H9 (cell line): ENCODE results near the gene ZBTB8OS. TPM values are rescaled to one million over a fixed set of nuclear protein-coding genes. Genes with fewer than 3 reads are reported as not detected.

ENCODE experiments used
- DNase-seq: peaks from one replicate; pipeline ENCODE4 v3.0.0-alpha.2; 2017
- H2AFZ ChIP-seq: one replicate; pipeline ENCODE4 v1.6.1; 2013; ENCODE audit warnings: mild to moderate bottlenecking, low read length, control low read depth, moderate library complexity
- H2AK5ac ChIP-seq: 2 replicates; pipeline ENCODE4 v1.6.1; 2013; ENCODE audit warnings: low read length, control low read depth, mixed read lengths; ENCODE audit not compliant: insufficient read length
- H2BK120ac ChIP-seq: one replicate; pipeline ENCODE4 v1.6.1; 2013; ENCODE audit warnings: low read depth, mild to moderate bottlenecking, low read length, control low read depth, inconsistent platforms; ENCODE audit not compliant: poor library complexity, severe bottlenecking
- H2BK12ac ChIP-seq: 2 replicates; pipeline ENCODE4 v1.6.1; 2013; ENCODE audit warnings: low read length, control low read depth, mixed read lengths, low read depth; ENCODE audit not compliant: insufficient read length
- H2BK15ac ChIP-seq: 2 replicates; pipeline ENCODE4 v1.6.1; 2013; ENCODE audit warnings: low read depth, low read length, control low read depth
- H2BK20ac ChIP-seq: one replicate; pipeline ENCODE4 v1.6.1; 2013; ENCODE audit warnings: low read depth, mild to moderate bottlenecking, low read length, control low read depth, inconsistent platforms; ENCODE audit not compliant: poor library complexity, severe bottlenecking
- H2BK5ac ChIP-seq: 2 replicates; pipeline ENCODE4 v1.6.1; 2013; ENCODE audit warnings: low read length, control low read depth, mixed read lengths; ENCODE audit not compliant: insufficient read length
- H3K14ac ChIP-seq: 2 replicates; pipeline ENCODE4 v1.6.1; 2013; ENCODE audit warnings: low read length, control low read depth; ENCODE audit not compliant: insufficient read depth
- H3K18ac ChIP-seq: 2 replicates; pipeline ENCODE4 v1.6.1; 2013; ENCODE audit warnings: low read depth, mild to moderate bottlenecking, mixed read lengths, low read length, control low read depth; ENCODE audit not compliant: insufficient read length
- H3K23ac ChIP-seq: 2 replicates; pipeline ENCODE4 v1.6.1; 2013; ENCODE audit warnings: low read length, control low read depth, mixed read lengths, low read depth; ENCODE audit not compliant: insufficient read length
- H3K23me2 ChIP-seq: 2 replicates; pipeline ENCODE4 v1.6.1; 2013; ENCODE audit warnings: low read depth, mild to moderate bottlenecking, mixed read lengths, low read length, control low read depth; ENCODE audit not compliant: insufficient read length, poor library complexity, severe bottlenecking
- H3K27ac ChIP-seq: 2 replicates; pipeline ENCODE4 v1.5.1; 2013; ENCODE audit warnings: low read length, control low read depth, mixed read lengths, low read depth; ENCODE audit not compliant: insufficient read length
- H3K27me3 ChIP-seq: 2 replicates; pipeline ENCODE4 v1.6.1; 2013; ENCODE audit warnings: low read length, control low read depth, inconsistent platforms; ENCODE audit not compliant: insufficient read depth
- H3K4ac ChIP-seq: 2 replicates; pipeline ENCODE4 v1.6.1; 2013; ENCODE audit warnings: low read depth, mild to moderate bottlenecking, control low read depth, inconsistent platforms, low read length, moderate library complexity
- H3K4me1 ChIP-seq: 2 replicates; pipeline ENCODE4 v1.6.1; 2013; ENCODE audit warnings: low read length, control low read depth, inconsistent platforms; ENCODE audit not compliant: insufficient read depth
- H3K4me2 ChIP-seq: 2 replicates; pipeline ENCODE4 v1.6.1; 2013; ENCODE audit warnings: low read length, control low read depth, mixed read lengths; ENCODE audit not compliant: insufficient read length, insufficient read depth
- H3K56ac ChIP-seq: 2 replicates; pipeline ENCODE4 v1.6.1; 2013; ENCODE audit warnings: low read depth, mild to moderate bottlenecking, mixed read lengths, low read length, control low read depth; ENCODE audit not compliant: insufficient read length
- H3K79me1 ChIP-seq: 2 replicates; pipeline ENCODE4 v1.6.1; 2013; ENCODE audit warnings: low read depth, mild to moderate bottlenecking, moderate library complexity, low read length, control low read depth, inconsistent platforms; ENCODE audit not compliant: insufficient read depth, poor library complexity, severe bottlenecking
- H3K79me2 ChIP-seq: 2 replicates; pipeline ENCODE4 v1.6.1; 2013; ENCODE audit warnings: low read length, control low read depth, inconsistent platforms; ENCODE audit not compliant: insufficient read depth
- H3K9ac ChIP-seq: 2 replicates; pipeline ENCODE4 v1.6.1; 2013; ENCODE audit warnings: low read length, control low read depth, mixed read lengths; ENCODE audit not compliant: insufficient read length; ENCODE audit errors: extremely low read depth
- H3K9me3 ChIP-seq: one replicate; pipeline ENCODE4 v1.6.1; 2013; ENCODE audit warnings: low read depth, low read length, inconsistent platforms; ENCODE audit not compliant: control insufficient read depth
- H3T11ph ChIP-seq: one replicate; pipeline ENCODE4 v1.6.1; 2013; ENCODE audit warnings: mild to moderate bottlenecking, low read length, control low read depth, inconsistent platforms
- H4K20me1 ChIP-seq: one replicate; pipeline ENCODE4 v1.6.1; 2013; ENCODE audit not compliant: control insufficient read depth, insufficient read length, insufficient read depth
- H4K5ac ChIP-seq: 2 replicates; pipeline ENCODE4 v1.6.1; 2013; ENCODE audit warnings: low read depth, mild to moderate bottlenecking, mixed read lengths, low read length, control low read depth; ENCODE audit not compliant: insufficient read length
- H4K8ac ChIP-seq: replicated peaks from 2 replicates; pipeline ENCODE4 v1.6.1; 2013; ENCODE audit warnings: low read length, control low read depth, mixed read lengths, low read depth; ENCODE audit not compliant: insufficient read length
- H4K91ac ChIP-seq: 2 replicates; pipeline ENCODE4 v1.6.1; 2013; ENCODE audit warnings: low read depth, mild to moderate bottlenecking, moderate library complexity, mixed read lengths, low read length, control low read depth; ENCODE audit not compliant: insufficient read length
- H3K27ac Mint-ChIP-seq, 3 experiments: 2 replicates in 2 of 3; 3 replicates in 1 of 3; pipeline ENCODE4 v1.8.0; 2020 to 2021; ENCODE audit warnings: mixed read lengths in 3 of 3, mild to moderate bottlenecking in 1 of 3, moderate library complexity in 1 of 3
- H3K27me3 Mint-ChIP-seq: 2 replicates; pipeline ENCODE4 v1.8.0; 2021; ENCODE audit warnings: low read depth, mild to moderate bottlenecking, moderate library complexity, mixed read lengths
- H3K36me3 Mint-ChIP-seq, 3 experiments: 2 replicates in 2 of 3; 3 replicates in 1 of 3; pipeline ENCODE4 v1.8.0; 2020 to 2021; ENCODE audit warnings: low read depth in 3 of 3, mixed read lengths in 3 of 3; ENCODE audit not compliant: insufficient read depth in 1 of 3
- H3K4me1 Mint-ChIP-seq, 2 experiments: 2 replicates each; pipeline ENCODE4 v1.8.0; 2020; ENCODE audit warnings: mixed read lengths in 2 of 2
- H3K4me3 Mint-ChIP-seq, 2 experiments: 2 replicates in 1 of 2; 3 replicates in 1 of 2; pipeline ENCODE4 v1.8.0; 2020 to 2021; ENCODE audit warnings: mild to moderate bottlenecking in 2 of 2, mixed read lengths in 2 of 2, moderate library complexity in 1 of 2
- H3K9me3 Mint-ChIP-seq, 2 experiments: 2 replicates in 1 of 2; 3 replicates in 1 of 2; pipeline ENCODE4 v1.8.0; 2020; ENCODE audit warnings: mild to moderate bottlenecking in 2 of 2, mixed read lengths in 2 of 2, moderate library complexity in 1 of 2
- WGBS: extraction: QIAGEN DNeasy Blood & Tissue Kit; methylation state at CpG from one replicate; pipeline ENCODE4 v1.1.7; 2013; ENCODE audit warnings: missing lambda C conversion rate, low lambda C conversion rate, mixed read lengths; ENCODE audit not compliant: insufficient read length; ENCODE audit errors: extremely low coverage; 5-methylcytosine and 5-hydroxymethylcytosine counted together
- total RNA-seq: library from RNA; stranded (reverse); gene quantifications from 2 replicates; pipeline ENCODE4 v1.2.1, GENCODE V29; 2021
- TF ChIP-seq, protein P1 (sequence below): fragments of 200-600 bp; sonication (generic); conservative IDR thresholded peaks from 3 replicates; pipeline ENCODE4 v1.8.0; 2021; ENCODE audit warnings: antibody characterized with exemption, mild to moderate bottlenecking

ZBTB8OS gene
- total RNA-seq, 1 experiment from 2014 or later, result 59.4 TPM

GRCh38 chr1:32600034-32600433, 50.3 kb downstream of the ZBTB8OS start:
- no peak overlapping the region for H2BK120ac ChIP-seq
- no peak overlapping the region for H3K18ac ChIP-seq
- H4K91ac ChIP-seq, result no peak overlapping the region
- H3K9me3 Mint-ChIP-seq, result no peaks in the 10 kb centered on the region
- no peak overlapping the region for H3K23ac ChIP-seq
- H3K4ac ChIP-seq, result no peak overlapping the region
- H3K14ac ChIP-seq, result no peak overlapping the region
- H2AK5ac ChIP-seq, result no peak overlapping the region
- H3K27ac Mint-ChIP-seq, result no peak overlapping the region
- peaks cover 7 to 35% (median 25%) of the 10 kb centered on the region in 3 experiments; a peak in 6 of 7 replicates for H3K36me3 Mint-ChIP-seq
- no peak overlapping the region for H3K56ac ChIP-seq
- H2AFZ ChIP-seq, result no peak overlapping the region
- no peaks in the 10 kb centered on the region for H3K23me2 ChIP-seq
- H3K79me1 ChIP-seq, result no peaks in the 10 kb centered on the region
- no peak for DNase-seq
- no peak overlapping the region for H4K5ac ChIP-seq
- H3K4me1 ChIP-seq, result no peaks in the 10 kb centered on the region
- no CpG with 5 or more reads among the region's 2 CpGs for WGBS
- no peaks in the 10 kb centered on the region for H3K4me1 Mint-ChIP-seq
- no peak overlapping the region for H2BK12ac ChIP-seq
- H2BK5ac ChIP-seq, result no peak overlapping the region
- no peak overlapping the region for H4K8ac ChIP-seq
- no peak overlapping the region for H3K9ac ChIP-seq
- H3K27me3 Mint-ChIP-seq, result no peaks in the 10 kb centered on the region
- H3K27me3 ChIP-seq, result no peaks in the 10 kb centered on the region
- H3K4me3 Mint-ChIP-seq, result no peak overlapping the region
- H3K4me2 ChIP-seq, result no peak overlapping the region
- no peaks in the 10 kb centered on the region for H4K20me1 ChIP-seq
- H3T11ph ChIP-seq, result no peak overlapping the region
- TF ChIP-seq, protein P1, sequence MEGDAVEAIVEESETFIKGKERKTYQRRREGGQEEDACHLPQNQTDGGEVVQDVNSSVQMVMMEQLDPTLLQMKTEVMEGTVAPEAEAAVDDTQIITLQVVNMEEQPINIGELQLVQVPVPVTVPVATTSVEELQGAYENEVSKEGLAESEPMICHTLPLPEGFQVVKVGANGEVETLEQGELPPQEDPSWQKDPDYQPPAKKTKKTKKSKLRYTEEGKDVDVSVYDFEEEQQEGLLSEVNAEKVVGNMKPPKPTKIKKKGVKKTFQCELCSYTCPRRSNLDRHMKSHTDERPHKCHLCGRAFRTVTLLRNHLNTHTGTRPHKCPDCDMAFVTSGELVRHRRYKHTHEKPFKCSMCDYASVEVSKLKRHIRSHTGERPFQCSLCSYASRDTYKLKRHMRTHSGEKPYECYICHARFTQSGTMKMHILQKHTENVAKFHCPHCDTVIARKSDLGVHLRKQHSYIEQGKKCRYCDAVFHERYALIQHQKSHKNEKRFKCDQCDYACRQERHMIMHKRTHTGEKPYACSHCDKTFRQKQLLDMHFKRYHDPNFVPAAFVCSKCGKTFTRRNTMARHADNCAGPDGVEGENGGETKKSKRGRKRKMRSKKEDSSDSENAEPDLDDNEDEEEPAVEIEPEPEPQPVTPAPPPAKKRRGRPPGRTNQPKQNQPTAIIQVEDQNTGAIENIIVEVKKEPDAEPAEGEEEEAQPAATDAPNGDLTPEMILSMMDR, result no peak
- H3K27ac ChIP-seq, result no peak overlapping the region
- no peak overlapping the region for H2BK15ac ChIP-seq
- H2BK20ac ChIP-seq, result no peak overlapping the region
- no peaks in the 10 kb centered on the region for H3K9me3 ChIP-seq
- no peaks in the 10 kb centered on the region for H3K79me2 ChIP-seq
